H1 (cell line): Measurements from ENCODE around the gene BPIFB2. TPM values are rescaled to one million over a fixed set of nuclear protein-coding genes. Genes with fewer than 3 reads are reported as not detected.

Experiments
- MAFK ChIP-seq: IDR thresholded peaks from 2 replicates; pipeline ENCODE4 v1.6.1; 2012; ENCODE audit warnings: low read depth, mild to moderate bottlenecking, improper control_type of control experiment, low read length
- polyA plus RNA-seq, 7 experiments: library from polyadenylated mRNA; depleted of rRNA in 3 of 7; stranded (reverse) in 5 of 7; unstranded in 2 of 7; fragments of >200 nt in 5 of 7; fragments of 200-250 nt in 2 of 7; gene quantifications; 1 replicate in 5 of 7; 2 replicates in 1 of 7; 4 replicates in 1 of 7; pipeline versions ENCODE4 v1.2.1 to v1.2.3, GENCODE V29; 2011 to 2013; ENCODE audit warnings: missing spikeins in 2 of 7, mixed read lengths in 2 of 7
- total RNA-seq: library from RNA; stranded (reverse); fragmentation: NEBNext Ultra II Directional; extraction: Animal tissue kit (Norgen Biotek cat#: 25700); gene quantifications from 2 replicates; pipeline ENCODE4 v1.2.1, GENCODE V29; 2021
- TF ChIP-seq, protein P1 (sequence below): IDR thresholded peaks from 2 replicates; pipeline ENCODE4 v1.6.1; 2012; ENCODE audit warnings: low read length, inconsistent platforms

The BPIFB2 gene
- total and polyA plus RNA-seq, 2 of the 8 experiments (the other 6 are each of a cell fraction or from before 2014, with no cell fraction given), result not detected

DNA sequence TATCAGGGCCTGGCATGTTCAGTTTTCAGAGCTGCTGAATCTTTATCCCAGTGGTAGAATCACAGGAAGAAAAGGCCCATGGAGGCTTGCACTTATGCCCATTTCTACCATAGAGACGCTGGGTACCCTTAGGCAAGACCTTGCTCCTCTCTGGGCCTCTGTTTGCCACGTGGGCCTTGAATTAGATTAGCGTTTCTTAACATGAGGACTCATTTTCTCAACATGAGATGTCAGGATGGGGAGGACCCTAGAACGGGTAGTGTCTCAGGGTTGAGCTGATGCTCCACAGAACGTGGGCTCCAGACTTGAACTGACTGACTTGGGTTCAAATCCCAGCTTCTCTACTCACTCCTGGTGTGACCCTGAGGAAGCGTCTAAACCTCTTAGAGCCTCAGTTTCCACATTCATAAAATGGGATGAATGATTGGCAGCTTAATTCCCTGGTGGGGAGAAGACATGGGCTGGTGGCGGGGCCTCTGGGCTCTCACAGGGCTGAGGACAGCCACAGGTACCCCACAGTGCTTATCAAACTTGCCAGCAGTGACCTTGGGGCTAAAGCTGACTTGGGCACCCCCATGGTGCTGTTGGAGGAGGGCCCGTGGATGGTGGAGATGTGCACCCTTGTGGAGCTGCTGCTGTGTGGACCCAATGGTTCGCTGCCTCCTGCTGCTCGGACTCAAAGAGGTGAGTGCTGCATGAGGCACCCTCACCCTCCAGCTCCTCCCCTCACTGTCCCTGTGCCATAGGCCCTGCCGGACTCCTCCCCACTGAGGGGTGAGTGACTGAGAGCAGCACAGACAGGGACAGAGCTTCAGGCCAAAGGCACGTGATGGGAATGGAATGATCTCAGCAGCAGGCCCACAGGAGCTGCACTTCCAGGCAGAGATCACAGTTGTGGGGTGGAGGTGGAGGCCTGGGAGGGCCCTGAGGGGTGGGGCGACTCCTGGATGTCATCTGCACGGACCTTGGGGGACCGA, 31.5 kb upstream of the BPIFB2 start (continued):
- TF ChIP-seq, protein P1, sequence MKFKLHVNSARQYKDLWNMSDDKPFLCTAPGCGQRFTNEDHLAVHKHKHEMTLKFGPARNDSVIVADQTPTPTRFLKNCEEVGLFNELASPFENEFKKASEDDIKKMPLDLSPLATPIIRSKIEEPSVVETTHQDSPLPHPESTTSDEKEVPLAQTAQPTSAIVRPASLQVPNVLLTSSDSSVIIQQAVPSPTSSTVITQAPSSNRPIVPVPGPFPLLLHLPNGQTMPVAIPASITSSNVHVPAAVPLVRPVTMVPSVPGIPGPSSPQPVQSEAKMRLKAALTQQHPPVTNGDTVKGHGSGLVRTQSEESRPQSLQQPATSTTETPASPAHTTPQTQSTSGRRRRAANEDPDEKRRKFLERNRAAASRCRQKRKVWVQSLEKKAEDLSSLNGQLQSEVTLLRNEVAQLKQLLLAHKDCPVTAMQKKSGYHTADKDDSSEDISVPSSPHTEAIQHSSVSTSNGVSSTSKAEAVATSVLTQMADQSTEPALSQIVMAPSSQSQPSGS, result no peak
- TF ChIP-seq MAFK, result no peak
